Neuronal stem cell (in vitro differentiated cells): ENCODE measurements around the gene ESYT2.
A peak's percentile ranks its signal among the peaks of the same experiment; 100 is the strongest.

ENCODE experiments used
- DNase-seq: peaks from one replicate; pipeline ENCODE4 v3.0.0-alpha.2; 2013; ENCODE audit warnings: low spot score
- H2AFZ ChIP-seq: one replicate; pipeline ENCODE4 v1.6.1; 2013; ENCODE audit warnings: mild to moderate bottlenecking, low read length, inconsistent platforms
- H2AK5ac ChIP-seq: 2 replicates; pipeline ENCODE4 v1.6.1; 2013; ENCODE audit warnings: low read depth, mild to moderate bottlenecking, inconsistent platforms, low read length, moderate library complexity, mixed read lengths
- H2BK120ac ChIP-seq: 2 replicates; pipeline ENCODE4 v1.6.1; 2013; ENCODE audit warnings: low read depth, mild to moderate bottlenecking, inconsistent platforms, low read length, moderate library complexity, mixed read lengths
- H2BK12ac ChIP-seq: one replicate; pipeline ENCODE4 v1.6.1; 2013; ENCODE audit warnings: low read length, inconsistent platforms
- H2BK15ac ChIP-seq: 2 replicates; pipeline ENCODE4 v1.6.1; 2013; ENCODE audit warnings: mild to moderate bottlenecking, low read length, inconsistent platforms, mixed read lengths
- H2BK5ac ChIP-seq: one replicate; pipeline ENCODE4 v1.6.1; 2013; ENCODE audit warnings: inconsistent platforms, mild to moderate bottlenecking, low read length, moderate library complexity
- H3K14ac ChIP-seq: one replicate; pipeline ENCODE4 v1.6.1; 2013; ENCODE audit warnings: low read length, inconsistent platforms
- H3K18ac ChIP-seq: 2 replicates; pipeline ENCODE4 v1.6.1; 2013; ENCODE audit warnings: low read length, inconsistent platforms
- H3K23ac ChIP-seq: 2 replicates; pipeline ENCODE4 v1.6.1; 2013; ENCODE audit warnings: low read depth, mild to moderate bottlenecking, mixed read lengths, low read length, inconsistent platforms; ENCODE audit not compliant: poor library complexity
- H3K27ac ChIP-seq: replicated peaks from 3 replicates; pipeline ENCODE4 v1.5.1; 2013; ENCODE audit warnings: low read length, inconsistent platforms
- H3K27me3 ChIP-seq, 3 experiments: 2 replicates each; pipeline ENCODE4 v1.6.1; 2013; ENCODE audit warnings: low read length in 3 of 3, mild to moderate bottlenecking in 2 of 3, inconsistent platforms in 1 of 3, low read depth in 1 of 3, mixed read lengths in 1 of 3, moderate library complexity in 1 of 3; ENCODE audit not compliant: control insufficient read depth in 3 of 3, insufficient read depth in 3 of 3
- H3K36me3 ChIP-seq, 2 donors: replicated peaks in 1 of 2; 2 replicates each; pipeline ENCODE4 v1.6.1; 2013; ENCODE audit warnings: low read length in 2 of 2; ENCODE audit not compliant: control insufficient read depth in 2 of 2, insufficient read depth in 2 of 2
- H3K4ac ChIP-seq: 2 replicates; pipeline ENCODE4 v1.6.1; 2013; ENCODE audit warnings: inconsistent platforms, mild to moderate bottlenecking, low read length, moderate library complexity
- H3K4me1 ChIP-seq, 2 donors: 1 replicate in 1 of 2; 2 replicates in 1 of 2; pipeline ENCODE4 v1.6.1; 2013; ENCODE audit warnings: low read length in 2 of 2, low read depth in 1 of 2; ENCODE audit not compliant: control insufficient read depth in 2 of 2, insufficient read depth in 1 of 2
- H3K4me2 ChIP-seq: one replicate; pipeline ENCODE4 v1.6.1; 2013; ENCODE audit warnings: mild to moderate bottlenecking, low read length, inconsistent platforms; ENCODE audit not compliant: insufficient read depth, poor library complexity, severe bottlenecking
- H3K4me3 ChIP-seq, 2 donors: 2 replicates each; pipeline ENCODE4 v1.5.1; 2013; ENCODE audit warnings: low read length in 2 of 2, mild to moderate bottlenecking in 2 of 2, inconsistent platforms in 1 of 2, moderate library complexity in 1 of 2
- H3K79me1 ChIP-seq: one replicate; pipeline ENCODE4 v1.6.1; 2013; ENCODE audit warnings: low read depth, mild to moderate bottlenecking, inconsistent platforms, low read length, moderate library complexity
- H3K9ac ChIP-seq: one replicate; pipeline ENCODE4 v1.6.1; 2013; ENCODE audit warnings: mild to moderate bottlenecking, low read depth, low read length, inconsistent platforms; ENCODE audit not compliant: poor library complexity
- H3K9me3 ChIP-seq, 2 donors: replicated peaks in 1 of 2; 2 replicates each; pipeline versions ENCODE3 to v1.6.1; 2013; ENCODE audit warnings: low read length in 2 of 2, mild to moderate bottlenecking in 2 of 2, inconsistent platforms in 1 of 2, low read depth in 1 of 2, mixed read lengths in 1 of 2, moderate library complexity in 1 of 2; ENCODE audit not compliant: control insufficient read depth in 2 of 2, insufficient read depth in 1 of 2
- H4K8ac ChIP-seq: one replicate; pipeline ENCODE4 v1.6.1; 2013; ENCODE audit warnings: low read depth, mild to moderate bottlenecking, inconsistent platforms, low read length, moderate library complexity
- H4K91ac ChIP-seq: one replicate; pipeline ENCODE4 v1.6.1; 2013; ENCODE audit warnings: low read length, low read depth, mild to moderate bottlenecking, inconsistent platforms; ENCODE audit not compliant: poor library complexity
- WGBS, 2 donors: extraction: QIAGEN DNeasy Blood & Tissue Kit; methylation state at CpG; one replicate each; pipeline ENCODE4 v1.1.7; 2013; ENCODE audit warnings: missing lambda C conversion rate in 2 of 2, mixed read lengths in 1 of 2; ENCODE audit not compliant: insufficient read length in 2 of 2, insufficient replicate concordance in 1 of 2; ENCODE audit errors: extremely low coverage in 2 of 2; 5-methylcytosine and 5-hydroxymethylcytosine counted together

The ESYT2 gene

DNA sequence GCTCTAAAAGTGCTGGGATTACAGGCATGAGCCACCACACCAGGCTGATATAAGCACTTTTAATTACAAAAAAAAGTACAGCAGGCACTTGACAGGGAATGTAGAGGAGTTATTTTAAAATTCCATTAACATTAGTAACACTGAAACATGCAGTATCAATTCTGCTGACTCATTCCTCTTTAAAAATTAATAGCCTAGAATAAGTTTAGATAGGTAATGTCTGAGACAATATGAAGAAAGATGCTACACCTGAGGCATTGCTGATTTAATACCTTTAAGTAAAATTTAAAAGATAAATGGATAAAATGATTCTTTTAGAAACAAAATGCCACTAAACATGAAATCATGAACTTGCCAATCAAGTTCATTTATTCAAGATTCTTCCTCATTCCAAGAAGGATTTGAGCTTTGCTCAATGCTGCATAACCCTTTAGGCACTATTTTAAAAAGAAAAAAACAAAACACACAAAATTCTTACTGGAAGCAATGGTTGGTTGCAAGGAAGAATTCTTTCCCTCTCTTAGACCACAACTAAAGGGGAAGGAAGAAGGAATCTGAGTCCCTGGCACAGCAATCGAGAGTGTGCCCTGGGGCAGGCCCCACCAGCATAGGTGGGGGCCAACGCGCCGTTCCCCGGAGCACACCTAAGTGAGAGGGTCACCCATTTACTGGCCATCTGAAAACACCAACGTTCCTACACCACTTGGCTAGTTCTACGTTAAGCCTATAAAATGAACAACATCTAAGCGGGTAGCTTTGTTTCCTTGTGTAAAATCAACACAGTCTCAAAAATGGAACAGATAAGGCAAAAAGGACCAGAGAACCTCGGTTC lies 26.6 kb downstream of the ESYT2 start:
- no peak overlapping the region for H3K27ac ChIP-seq
- no peak overlapping the region for H3K9ac ChIP-seq
- no peak overlapping the region for H4K91ac ChIP-seq
- H3K23ac ChIP-seq = no peak overlapping the region
- no peak overlapping the region for H2BK5ac ChIP-seq
- H3K27me3 ChIP-seq = no peaks in the 10 kb centered on the region
- no peaks in the 10 kb centered on the region for H3K4me1 ChIP-seq
- no peak overlapping the region for H3K4ac ChIP-seq
- no peak overlapping the region for H3K4me2 ChIP-seq
- H2AFZ ChIP-seq = no peak overlapping the region
- H3K79me1 ChIP-seq = peaks cover 9% of the 10 kb centered on the region
- H2BK12ac ChIP-seq = no peak overlapping the region
- DNase-seq = no peak
- no peak overlapping the region for H2BK15ac ChIP-seq
- H3K36me3 ChIP-seq = peaks cover 7 to 8% of the 10 kb centered on the region in 2 donors
- no peak overlapping the region for H4K8ac ChIP-seq
- no peak overlapping the region for H2AK5ac ChIP-seq
- no CpG with 5 or more reads among the region's 9 CpGs for WGBS, 2 donors
- H3K9me3 ChIP-seq = peaks cover 2 to 6% of the 10 kb centered on the region in 2 donors
- no peak overlapping the region for H3K14ac ChIP-seq
- no peak overlapping the region for H3K4me3 ChIP-seq
- H3K18ac ChIP-seq = no peak overlapping the region
- H2BK120ac ChIP-seq = no peak overlapping the region

DNA sequence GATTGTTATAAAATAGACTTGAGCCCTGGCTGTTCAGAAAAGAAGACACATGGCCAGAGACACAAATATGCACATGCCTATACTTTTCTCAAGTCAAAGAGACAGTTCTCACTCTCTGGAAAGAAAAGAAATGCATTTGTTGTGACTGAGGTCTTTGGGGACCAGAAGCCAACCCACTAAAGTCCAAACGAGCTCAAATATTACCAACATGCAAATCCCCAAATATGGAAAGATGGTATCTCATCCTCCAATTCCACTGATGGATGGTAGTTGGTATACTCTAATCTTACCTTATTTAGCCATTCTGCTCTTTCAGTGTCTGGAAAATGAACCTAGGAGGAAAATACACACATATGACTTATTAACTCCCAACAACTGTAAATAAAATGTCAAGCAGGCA lies 30.6 kb downstream of the ESYT2 start:
- no peak overlapping the region for H4K8ac ChIP-seq

DNA sequence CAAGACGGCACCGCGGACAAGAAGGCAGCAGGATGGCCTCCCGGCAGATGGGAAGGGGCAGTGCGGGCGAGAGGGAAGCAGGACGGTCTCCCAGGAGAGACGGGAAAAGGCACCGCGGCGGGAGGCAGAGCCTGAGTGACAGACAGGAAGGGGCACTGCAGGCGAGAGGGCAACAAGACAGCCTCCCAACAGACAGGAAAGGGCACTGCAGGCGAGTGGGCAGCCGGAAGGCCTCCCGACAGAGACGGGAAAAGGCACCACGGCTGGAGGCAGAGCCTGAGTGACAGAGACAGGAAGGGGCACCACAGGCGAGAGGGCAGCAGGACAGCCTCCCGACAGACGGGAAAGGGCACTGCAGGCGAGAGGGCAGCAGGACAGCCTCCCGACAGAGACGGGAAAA lies 32.6 kb downstream of the ESYT2 start:
- Histone ChIP-seq H3K23ac (peak overlapping the region; percentile 31), H4K8ac (no peak overlapping the region), H3K9ac (no peak overlapping the region), H3K14ac (peak overlapping the region; percentile 82), H3K4me2 (no peak overlapping the region), H3K4ac (peak overlapping the region; percentile 53), H3K27ac (no peak overlapping the region), H3K4me3 (no peak overlapping the region), H2BK15ac (no peak overlapping the region), H2AK5ac (no peak overlapping the region), H4K91ac (no peak overlapping the region), H3K36me3 (peaks cover 12 to 49% of the 10 kb centered on the region in 2 donors), H3K27me3 (no peaks in the 10 kb centered on the region), H3K18ac (peak overlapping the region; percentile 13), H2AFZ (no peak overlapping the region), H2BK12ac (no peak overlapping the region), H3K79me1 (peaks cover 6% of the 10 kb centered on the region), H2BK5ac (peak overlapping the region; percentile 13), H3K9me3 (peaks cover 0 to under 1% of the 10 kb centered on the region in 2 donors), H3K4me1 (no peaks in the 10 kb centered on the region), H2BK120ac (no peak overlapping the region)
- no CpG with 5 or more reads among the region's 23 CpGs for WGBS, 2 donors
- no peak for DNase-seq

More for the DNA sequence above, 30.6 kb downstream of the ESYT2 start:
- Histone ChIP-seq H3K4me2 (no peak overlapping the region), H3K27ac (no peak overlapping the region), H2BK5ac (no peak overlapping the region), H4K91ac (no peak overlapping the region), H3K79me1 (peaks cover 6% of the 10 kb centered on the region), H3K9me3 (no peaks in the 10 kb centered on the region), H3K14ac (no peak overlapping the region), H3K4me3 (no peak overlapping the region), H3K9ac (no peak overlapping the region), H2AFZ (no peak overlapping the region), H3K4ac (no peak overlapping the region), H2BK15ac (no peak overlapping the region), H3K27me3 (no peaks in the 10 kb centered on the region), H2BK120ac (no peak overlapping the region), H3K18ac (no peak overlapping the region), H2AK5ac (no peak overlapping the region), H3K36me3 (peaks cover 12 to 33% of the 10 kb centered on the region in 2 donors), H3K4me1 (no peaks in the 10 kb centered on the region), H2BK12ac (no peak overlapping the region), H3K23ac (no peak overlapping the region)
- DNase-seq = no peak
- WGBS, 2 donors = no CpG with 5 or more reads among the region's 1 CpG

DNA sequence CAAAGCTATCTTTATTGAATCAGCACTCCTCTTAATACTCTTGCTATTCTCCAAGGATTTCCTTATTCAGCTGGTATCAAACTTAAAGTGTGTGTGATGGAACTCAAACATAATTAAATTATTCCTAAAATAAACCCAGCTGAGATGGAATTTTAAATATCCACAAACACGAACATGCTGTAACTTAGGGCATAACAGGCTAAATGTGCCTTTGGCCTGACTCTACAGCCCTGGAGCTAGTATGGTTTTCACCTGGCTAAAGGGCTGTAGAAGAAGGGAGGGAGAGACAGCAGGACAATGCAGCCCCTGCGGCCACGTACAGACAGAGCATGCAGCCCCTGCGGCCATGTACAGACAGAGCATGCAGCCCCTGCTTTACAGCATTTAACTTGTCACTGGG lies 34.0 kb downstream of the ESYT2 start:
- Histone ChIP-seq H3K23ac (no peak overlapping the region), H3K27me3 (no peaks in the 10 kb centered on the region), H2BK5ac (no peak overlapping the region), H3K4me1 (peaks cover under 1 to 4% of the 10 kb centered on the region in 2 donors), H3K9ac (no peak overlapping the region), H2AK5ac (no peak overlapping the region), H2BK15ac (no peak overlapping the region), H3K4me3 (no peak overlapping the region), H2AFZ (no peak overlapping the region), H3K9me3 (peaks cover 0 to 5% of the 10 kb centered on the region in 2 donors), H3K4ac (no peak overlapping the region), H4K91ac (no peak overlapping the region), H4K8ac (no peak overlapping the region), H3K18ac (no peak overlapping the region), H2BK12ac (no peak overlapping the region), H2BK120ac (no peak overlapping the region), H3K27ac (no peak overlapping the region), H3K79me1 (peaks cover 3% of the 10 kb centered on the region), H3K14ac (no peak overlapping the region), H3K36me3 (peaks cover 20 to 57% of the 10 kb centered on the region in 2 donors), H3K4me2 (no peak overlapping the region)
- DNase-seq = no peak
- WGBS, 2 donors = no CpG with 5 or more reads among the region's 4 CpGs
